Hypothalamus (tissue), 51 donors: ENCODE data around the gene ZSCAN25.
"Not testable (repeated sequence)": the region's sequence is repeated elsewhere in the genome, so short reads cannot be mapped to it uniquely, and the experiment has no call there.

ENCODE experiments used
- DNase-seq, 51 donors: peaks; one replicate each; lab custom pipeline; 2025; lab: John Stamatoyannopoulos, UW

Gene ZSCAN25

DNA sequence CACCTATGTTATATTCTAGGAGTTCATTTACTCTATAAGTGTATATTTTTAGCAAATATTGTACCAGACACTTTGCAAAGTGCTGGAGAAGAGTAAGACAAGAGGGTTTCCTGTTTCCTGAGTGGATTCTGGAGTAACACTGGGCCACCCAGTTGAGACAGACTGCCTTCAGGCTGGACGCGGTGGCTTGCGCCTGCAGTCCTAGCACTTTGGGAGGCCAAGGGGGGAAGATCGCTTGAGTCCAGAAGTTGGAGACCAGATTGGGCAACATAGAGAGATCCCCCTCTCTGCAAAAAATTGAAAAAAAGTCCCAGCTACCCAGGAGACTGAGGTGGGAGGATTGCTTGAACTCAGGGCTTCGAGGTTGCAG is 772 bp upstream of the ZSCAN25 start:
- no peak for DNase-seq

DNA sequence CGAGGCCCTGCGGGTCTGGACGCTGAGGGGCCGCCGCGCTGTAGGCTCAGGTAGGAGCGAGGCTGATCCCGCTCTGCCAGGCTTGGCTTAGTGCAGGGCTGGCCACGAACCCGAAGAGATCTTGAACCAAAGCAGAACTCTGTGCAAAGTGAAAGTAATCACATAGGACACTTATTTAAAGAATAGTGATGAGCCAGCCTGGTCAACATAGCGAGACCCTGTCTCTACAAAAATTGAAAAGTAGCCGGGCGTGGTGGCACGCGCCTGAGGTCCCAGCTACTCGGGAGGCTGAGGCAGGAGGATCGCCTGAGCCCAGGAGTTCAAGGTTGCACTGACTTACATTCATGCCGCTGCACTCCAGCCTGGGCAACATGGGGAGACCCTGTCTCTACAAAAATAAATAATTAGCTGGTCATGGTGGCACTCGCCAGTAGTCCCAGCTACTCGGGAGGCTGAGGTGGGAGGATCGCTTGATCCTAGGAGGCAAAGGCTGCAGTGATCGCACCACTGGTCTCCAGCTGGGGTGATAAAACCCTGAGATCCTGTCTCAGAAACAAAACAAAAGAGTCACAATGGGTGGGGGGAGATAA is 541 bp downstream of the ZSCAN25 start:
- DNase-seq: peak in 1 of 51 donors; percentile 19

DNA sequence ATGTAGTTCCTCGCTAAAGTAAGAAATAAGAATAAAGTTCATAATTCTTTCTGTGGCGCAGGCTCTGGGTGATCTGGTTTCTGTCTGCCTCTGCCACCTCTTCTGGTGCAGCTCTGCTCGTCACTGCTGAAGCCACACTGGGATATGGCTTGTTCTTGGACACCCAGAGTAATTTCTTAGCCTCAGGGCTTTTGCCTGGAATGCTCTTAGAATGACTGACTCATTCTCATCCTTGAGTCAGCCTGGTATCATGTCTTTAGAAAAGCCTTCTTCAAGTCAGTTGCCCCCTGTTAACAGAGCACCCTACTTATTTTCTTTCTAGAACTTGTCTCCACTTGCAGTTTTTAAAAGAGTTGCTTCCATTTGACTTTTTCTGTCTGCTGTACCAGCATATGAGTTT is 2.0 kb downstream of the ZSCAN25 start:
- no peak for DNase-seq

DNA sequence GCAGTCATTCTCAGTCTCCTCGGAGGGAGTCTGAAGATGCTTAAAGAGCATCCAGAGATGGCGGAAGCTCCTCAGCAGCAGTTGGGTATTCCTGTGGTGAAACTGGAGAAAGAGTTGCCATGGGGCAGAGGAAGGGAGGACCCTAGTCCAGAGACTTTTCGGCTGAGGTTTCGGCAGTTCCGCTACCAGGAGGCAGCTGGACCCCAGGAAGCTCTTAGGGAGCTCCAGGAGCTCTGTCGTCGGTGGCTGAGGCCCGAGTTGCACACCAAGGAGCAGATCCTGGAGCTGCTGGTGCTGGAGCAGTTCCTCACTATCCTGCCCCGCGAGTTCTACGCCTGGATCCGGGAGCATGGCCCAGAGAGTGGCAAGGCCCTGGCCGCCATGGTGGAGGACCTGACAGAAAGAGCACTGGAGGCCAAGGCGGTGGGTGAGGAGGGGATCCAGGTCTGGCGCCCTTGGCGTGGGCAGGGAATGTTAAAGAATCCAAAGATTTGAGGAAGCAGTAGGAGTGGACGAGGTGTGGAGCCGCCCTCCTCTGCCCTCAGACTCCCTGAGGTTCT is 2.9 kb downstream of the ZSCAN25 start:
- no peak for DNase-seq

DNA sequence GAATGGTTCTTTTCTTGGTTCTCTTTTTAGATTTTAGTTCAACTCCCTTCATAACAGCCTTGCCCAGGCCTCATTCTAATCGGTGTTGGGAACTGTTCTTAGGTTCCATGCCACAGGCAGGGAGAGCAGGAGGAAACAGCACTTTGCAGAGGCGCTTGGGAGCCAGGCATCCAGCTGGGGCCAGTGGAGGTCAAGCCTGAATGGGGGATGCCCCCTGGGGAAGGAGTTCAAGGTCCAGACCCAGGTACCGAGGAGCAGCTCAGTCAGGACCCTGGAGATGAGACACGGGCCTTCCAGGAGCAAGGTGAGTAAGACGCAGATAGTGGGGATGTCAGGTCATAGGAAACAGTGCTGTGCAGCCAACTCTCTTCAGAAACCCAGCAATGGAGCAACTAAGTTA is 4.5 kb downstream of the ZSCAN25 start:
- no peak for DNase-seq

DNA sequence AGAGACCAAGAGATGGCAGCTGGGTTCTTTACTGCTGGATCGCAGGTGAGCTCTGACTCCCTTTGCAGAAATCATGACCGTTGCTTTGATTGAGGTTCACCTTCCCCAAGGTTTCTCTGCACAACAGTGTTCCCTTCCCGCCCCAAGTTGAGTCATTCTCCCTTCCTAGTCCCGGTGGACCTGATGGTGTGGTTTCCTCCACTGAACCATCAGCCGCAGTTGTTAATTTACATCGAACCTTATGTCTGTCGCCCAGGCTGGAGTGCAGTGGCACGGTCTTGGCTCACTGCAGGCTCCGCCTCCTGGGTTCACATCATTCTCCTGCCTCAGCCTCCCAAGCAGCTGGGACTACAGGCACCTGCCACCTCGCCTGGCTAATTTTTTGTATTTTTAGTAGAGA is 5.8 kb downstream of the ZSCAN25 start:
- no peak for DNase-seq

DNA sequence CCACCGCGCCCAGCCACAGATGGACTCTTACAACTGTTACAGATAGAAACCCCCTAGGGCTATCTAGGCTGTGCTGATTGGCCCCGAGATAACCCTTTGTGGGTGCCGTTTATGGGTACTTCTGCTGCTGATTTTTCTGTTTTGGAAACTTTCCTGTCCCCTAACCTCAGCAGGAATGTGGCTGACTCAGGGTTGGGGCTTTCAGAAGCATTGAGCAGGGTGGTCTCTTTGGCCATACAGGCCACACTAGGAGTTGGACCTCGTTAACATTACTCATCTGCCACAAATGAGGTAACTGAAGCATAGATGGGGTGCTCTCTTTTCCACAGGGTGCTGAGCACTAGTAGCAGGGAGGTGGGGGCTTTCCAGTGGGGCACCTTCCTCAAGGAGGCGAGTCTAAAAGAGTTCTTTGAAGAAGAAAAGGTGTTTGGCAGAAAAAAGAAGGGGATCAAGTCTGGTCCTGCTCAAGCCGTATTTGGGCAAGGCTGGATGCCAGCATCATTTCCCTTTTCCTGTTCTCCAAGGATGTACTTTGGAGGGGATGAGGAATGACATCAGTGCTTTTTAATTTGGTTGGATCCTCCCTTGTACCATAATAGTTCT is 6.4 kb downstream of the ZSCAN25 start:
- no peak for DNase-seq

DNA sequence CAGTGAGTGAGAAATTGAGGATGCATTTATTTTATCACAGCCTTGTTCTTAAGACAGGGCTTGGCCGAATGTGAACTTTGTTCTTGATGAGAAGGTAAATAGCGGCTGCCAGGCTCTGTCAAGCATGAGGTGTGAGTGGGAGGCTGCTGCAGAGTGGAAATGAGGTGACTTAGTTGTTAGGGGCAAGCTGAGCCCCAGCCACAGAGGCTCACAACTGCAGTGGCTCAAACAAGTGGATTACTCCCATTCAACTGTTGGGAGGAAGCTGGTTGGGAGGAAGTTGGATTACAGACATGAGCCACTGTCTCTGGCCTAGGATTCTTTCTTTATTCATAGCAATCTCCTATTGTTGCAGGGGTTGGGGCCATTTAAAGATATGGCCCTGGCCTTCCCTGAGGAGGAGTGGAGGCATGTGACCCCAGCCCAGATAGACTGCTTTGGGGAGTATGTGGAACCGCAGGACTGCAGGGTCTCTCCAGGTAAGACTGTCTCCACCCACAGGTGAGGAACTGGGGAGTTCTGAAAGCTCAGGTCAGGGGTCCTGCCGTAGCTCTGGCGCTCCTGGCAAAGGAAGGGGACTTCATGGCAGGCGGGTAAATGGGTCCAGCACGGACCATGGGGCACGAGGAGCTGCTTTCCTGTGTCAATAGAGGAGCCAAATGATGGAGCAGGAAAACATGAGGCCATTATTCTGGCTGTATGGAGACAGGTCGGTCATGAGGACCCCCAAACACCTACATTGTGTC is 7.1 kb downstream of the ZSCAN25 start:
- DNase-seq: no peak

DNA sequence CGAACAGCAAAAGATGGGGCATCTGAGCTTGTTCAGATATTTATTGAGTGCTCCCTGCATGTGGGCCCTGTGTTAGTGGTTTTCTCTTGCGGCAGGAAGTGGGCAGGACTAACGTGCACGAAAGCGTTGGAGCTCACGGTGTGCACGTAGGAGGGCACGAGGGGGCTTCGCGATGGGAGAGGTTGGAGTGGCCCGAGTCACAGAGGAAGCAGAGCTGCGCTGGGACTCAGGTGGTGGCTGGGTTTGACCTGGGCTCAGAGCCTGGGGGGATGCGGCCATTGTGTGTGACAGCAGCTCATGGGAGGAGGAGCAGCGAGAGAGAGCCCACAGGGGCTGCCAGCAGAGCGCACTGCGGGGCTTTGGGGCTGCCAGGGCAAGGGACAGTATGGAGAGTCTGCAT is 7.7 kb downstream of the ZSCAN25 start:
- no peak for DNase-seq

DNA sequence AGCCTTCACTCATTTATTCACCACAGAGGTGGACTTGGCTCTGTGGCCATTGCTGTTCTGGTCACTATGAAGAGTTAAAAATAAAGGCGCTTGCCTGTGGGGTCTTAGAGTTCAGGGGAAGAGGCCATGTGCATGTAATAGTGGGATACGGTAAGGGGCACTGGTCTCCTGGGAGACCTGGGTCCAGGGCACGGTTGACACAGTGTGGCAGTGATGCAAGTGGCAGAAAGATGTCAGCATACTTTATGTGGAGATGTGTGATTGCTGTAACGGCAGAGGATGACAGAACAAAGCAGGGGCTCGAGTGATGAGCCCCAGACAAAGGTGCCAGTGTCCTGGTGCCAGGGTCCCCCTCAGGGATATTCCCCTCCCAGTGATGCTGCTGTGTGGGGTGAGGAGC is 8.6 kb downstream of the ZSCAN25 start:
- DNase-seq: no peak

DNA sequence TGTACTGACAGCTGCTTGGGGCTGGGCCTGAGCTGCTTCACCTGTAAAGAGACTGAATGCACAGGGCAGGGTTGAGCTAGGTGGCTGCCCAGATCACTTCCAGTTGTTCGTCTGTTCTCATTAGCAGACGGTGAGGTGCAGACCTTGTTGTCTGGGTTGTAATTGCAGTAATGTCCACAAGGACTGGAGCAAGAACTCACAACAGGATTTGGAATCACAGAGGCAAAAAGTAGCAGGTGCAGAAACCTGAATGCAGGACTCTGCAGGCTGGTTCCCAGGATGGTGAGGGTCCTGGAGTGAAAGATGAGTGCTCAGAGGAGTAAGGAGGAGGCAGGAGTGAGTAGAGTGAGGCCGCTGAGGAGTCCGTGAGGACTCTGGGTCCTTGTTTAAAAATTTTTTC is 9.2 kb downstream of the ZSCAN25 start:
- DNase-seq: no peak

DNA sequence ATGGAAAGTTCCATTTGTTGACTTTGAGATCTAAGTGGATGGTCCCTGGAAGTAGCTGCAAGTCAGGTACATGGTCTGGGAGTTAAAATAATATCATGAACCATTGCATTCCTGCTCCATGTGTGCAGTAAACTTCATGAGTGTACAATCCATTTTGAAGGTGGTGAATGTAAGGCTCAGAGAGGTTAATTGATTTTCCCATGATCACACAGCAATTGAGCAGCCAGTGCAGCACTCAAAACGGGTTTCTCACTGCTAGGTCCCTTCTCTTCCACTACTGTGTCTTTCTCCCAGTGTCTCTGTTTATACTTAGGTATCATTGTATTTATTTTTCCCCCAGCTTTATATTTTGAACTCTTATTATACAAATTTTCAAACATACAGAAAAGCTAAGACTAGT is 9.9 kb downstream of the ZSCAN25 start:
- no peak for DNase-seq

DNA sequence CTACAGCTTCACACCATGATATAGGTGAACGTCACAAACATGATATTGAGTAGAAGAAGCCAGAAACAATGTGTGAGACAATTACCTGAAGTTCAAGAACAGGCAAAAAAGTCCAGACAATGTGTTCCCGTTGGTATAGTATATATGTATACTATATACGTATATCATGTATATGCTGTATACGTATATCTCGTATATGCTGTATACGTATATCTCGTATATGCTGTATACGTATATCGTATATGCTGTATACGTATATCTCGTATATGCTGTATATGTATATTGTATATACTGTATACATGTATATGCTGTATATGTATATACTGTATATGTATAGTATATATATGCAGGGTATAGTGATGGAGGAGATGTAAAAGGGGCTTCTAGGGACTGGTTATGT is 10.8 kb downstream of the ZSCAN25 start:
- no peak for DNase-seq

DNA sequence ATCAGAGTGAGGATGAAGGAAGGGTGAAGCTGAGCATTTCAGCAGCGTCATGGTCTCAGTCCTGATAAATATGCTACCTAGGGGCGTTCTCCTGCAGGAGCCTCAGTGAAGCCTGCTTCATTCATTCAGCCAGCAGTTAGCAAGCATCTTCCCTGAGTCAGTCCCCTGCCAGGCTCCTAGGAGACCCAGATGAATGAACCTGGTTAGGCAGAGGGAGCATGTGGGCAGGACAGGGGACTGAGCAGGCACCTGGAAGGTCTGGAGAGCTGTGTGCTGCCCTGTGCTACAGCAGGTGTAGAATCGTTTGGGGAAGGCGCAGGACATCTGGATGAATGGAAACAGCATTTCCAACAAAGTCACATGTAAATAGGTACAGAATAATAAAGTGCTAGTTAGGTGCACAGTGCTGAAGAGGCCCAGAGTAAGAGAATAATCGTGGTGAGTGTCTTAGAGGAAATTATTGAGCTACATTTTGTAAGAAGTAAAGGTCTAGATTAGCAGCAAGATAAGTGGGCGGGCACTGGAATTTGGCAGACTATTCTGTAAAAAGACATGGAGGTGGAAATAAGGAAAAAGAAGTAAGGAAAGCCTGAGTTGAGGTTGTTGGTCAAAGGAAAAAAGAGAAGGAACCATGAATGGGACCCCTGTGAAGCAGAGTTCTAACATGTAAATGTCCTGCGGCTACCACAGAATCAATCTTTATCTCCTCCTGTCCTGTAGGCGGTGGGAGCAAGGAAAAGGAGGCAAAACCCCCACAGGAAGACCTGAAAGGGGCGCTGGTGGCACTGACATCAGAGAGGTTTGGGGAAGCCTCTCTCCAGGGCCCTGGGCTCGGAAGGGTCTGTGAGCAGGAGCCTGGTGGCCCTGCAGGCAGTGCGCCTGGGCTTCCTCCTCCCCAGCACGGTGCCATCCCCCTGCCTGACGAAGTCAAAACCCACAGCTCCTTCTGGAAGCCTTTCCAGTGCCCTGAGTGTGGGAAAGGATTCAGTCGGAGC is 12.0 kb downstream of the ZSCAN25 start:
- peak in 1 of 51 donors; percentile 30 for DNase-seq

DNA sequence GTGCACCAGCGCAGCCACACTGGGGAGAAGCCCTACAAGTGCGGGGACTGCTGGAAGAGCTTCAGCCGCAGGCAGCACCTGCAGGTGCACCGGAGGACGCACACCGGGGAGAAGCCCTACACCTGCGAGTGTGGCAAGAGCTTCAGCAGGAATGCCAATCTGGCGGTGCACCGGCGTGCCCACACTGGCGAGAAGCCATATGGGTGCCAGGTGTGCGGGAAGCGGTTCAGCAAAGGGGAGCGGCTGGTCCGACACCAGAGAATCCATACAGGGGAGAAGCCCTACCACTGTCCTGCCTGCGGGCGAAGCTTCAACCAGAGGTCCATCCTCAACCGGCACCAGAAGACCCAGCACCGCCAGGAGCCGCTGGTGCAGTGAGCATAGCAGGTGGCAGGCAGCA is 12.9 kb downstream of the ZSCAN25 start:
- no peak for DNase-seq

DNA sequence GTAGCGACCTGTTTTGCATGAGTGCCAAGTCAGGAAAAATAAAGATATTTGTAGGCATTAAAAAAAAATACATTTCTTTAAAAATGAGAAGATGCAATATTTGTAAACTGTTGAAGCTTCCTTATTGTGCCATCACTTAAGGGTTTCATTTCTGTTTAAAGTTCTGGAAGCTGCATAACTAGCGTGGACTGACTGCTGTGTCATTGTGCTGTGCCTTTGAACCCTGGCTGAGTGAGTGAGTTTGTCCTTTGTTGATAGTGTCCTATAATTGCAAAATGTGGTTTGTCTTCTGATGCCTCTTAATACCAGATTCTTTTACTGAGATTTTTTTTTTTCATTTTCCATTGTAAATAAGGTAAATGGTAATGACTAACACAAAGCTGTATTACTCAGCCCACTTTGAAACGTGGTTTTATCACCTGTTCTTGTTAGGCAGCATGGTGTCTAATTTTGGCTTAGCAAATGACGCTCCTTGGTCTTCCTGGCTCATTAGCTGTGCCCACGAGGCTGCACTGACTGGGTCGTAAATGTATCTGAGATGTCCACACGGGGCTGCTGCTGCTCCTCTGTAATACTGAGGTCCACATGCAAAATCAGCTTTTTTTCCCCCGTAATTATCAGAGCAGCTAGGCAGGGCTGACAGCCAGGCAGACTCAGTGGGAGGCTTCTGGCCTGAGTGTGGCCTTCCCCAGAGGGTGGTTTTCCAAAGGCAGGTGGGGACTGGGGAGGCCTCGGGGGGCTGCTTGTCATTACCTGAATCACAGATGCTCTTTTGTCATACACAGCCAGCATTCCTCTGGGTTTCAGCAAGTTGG is 14.8 kb downstream of the ZSCAN25 start:
- peak in 10 of 51 donors; percentile 2 to 25 (median 6) for DNase-seq

DNA sequence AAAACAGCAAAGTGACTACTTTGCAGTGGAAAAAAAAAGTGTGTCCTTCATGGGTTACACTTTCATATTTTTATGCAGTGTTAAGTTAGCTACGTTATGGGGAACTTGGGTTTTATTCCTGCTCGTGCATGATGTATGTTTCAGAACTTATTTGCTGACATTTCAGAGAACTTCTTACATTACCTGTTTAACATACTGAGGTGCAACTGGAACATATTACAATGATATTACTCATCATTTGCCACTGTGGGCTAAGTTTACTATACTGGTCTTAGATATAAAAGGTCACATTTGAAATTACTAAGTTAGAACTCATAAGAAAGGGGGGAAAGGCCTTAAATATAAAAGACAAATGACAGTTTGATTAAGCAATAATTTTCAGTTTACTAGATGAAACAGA is 20.7 kb downstream of the ZSCAN25 start:
- not testable (repeated sequence) for DNase-seq

DNA sequence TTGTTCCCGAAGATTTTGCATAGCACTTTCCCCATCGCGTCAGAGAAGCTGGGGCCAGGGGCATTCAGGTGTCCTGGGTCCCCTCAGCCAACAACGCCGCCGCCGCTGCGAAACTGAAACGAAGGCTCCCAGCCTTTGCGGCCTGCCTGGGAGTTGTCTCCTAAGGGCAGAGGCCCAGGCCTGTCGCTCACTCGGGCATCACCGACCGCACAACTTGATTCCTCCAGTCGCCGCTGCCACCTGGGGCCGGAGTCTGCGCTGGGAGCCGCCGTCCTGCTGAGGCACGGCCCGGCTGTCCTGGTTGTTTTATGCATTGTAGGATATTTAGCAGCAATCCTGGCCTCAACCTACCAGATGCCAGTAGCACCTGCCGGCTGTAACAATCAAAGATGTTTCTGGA is 22.0 kb downstream of the ZSCAN25 start:
- no peak for DNase-seq

DNA sequence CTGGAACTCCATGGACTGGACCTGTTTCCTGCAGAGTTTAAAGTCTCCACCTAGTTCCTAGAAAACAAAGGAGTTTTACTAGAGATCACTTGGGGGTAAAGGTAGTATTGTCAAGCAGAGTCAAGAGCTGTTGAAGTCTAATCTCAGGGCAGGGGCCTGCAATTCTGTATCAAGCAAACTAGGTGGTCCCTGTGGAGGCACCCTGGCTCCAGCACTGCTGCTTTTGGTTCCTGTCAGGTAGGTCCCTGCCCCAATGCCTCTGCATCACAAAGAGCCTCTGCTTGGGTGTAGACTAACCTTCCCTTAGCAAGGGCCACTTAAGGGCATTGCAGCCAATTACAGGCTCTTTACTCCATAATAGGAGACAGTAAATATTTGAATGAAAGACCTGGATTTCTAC is 22.5 kb downstream of the ZSCAN25 start:
- no peak for DNase-seq

DNA sequence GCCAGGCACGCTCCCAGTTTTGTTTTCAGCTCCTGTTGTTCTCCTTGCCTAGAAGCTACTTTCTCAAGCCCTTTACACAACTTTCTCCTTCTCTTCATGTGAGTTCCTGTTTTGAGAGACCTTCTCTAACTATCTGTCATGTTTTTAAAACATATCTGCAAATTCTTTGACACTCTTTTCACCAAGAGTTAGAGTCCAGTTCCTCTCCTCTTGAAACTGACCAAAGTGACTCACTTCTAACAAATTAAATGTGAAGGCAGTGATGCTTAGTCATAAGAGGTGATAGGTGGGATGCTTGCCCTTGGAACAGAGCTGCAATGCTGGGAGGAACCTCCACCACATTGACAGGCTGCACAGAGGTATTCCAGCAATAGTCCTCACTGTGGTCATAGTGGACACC is 25.3 kb downstream of the ZSCAN25 start:
- DNase-seq: no peak
